GM10248 (cell line): ENCODE results near the gene NSMF.

ENCODE experiments used
- CTCF ChIA-PET: fragments of 300-600 bp; sonication (Branson Sonifier 250); formaldehyde crosslinking; extraction: SDS; loops from one replicate; lab custom pipeline; 2021; ENCODE audit warnings: antibody characterized with exemption; lab: Yijun Ruan, JAX
- POLR2A ChIA-PET: fragments of 350-650 bp; sonication (Branson Sonifier 250); formaldehyde crosslinking; extraction: SDS; loops from one replicate; lab custom pipeline; 2020; ENCODE audit warnings: antibody characterized with exemption; lab: Yijun Ruan, JAX
- DNase-seq: peaks from one replicate; pipeline ENCODE4 v3.0.0; 2012; ENCODE audit errors: extremely low spot score
- CTCF ChIP-seq: IDR thresholded peaks from 2 replicates; pipeline ENCODE4 v1.5.1; 2012; ENCODE audit warnings: mild to moderate bottlenecking, low read depth; ENCODE audit errors: extremely low read depth, missing control alignments, control extremely low read depth

The NSMF gene

GRCh38 chr9:137403269-137403668 is 55.9 kb downstream of the NSMF start:
- POLR2A ChIA-PET, result no interaction called here
- CTCF ChIA-PET, result no interaction called here

GRCh38 chr9:137402746-137403145 is 56.4 kb downstream of the NSMF start:
- ChIA-PET POLR2A (no interaction called here), CTCF (no interaction called here)
- no peak for TF ChIP-seq CTCF
- DNase-seq, result no peak

More at GRCh38 chr9:137403269-137403668, 55.9 kb downstream of the NSMF start:
- TF ChIP-seq CTCF, result no peak
- DNase-seq, result no peak

DNA sequence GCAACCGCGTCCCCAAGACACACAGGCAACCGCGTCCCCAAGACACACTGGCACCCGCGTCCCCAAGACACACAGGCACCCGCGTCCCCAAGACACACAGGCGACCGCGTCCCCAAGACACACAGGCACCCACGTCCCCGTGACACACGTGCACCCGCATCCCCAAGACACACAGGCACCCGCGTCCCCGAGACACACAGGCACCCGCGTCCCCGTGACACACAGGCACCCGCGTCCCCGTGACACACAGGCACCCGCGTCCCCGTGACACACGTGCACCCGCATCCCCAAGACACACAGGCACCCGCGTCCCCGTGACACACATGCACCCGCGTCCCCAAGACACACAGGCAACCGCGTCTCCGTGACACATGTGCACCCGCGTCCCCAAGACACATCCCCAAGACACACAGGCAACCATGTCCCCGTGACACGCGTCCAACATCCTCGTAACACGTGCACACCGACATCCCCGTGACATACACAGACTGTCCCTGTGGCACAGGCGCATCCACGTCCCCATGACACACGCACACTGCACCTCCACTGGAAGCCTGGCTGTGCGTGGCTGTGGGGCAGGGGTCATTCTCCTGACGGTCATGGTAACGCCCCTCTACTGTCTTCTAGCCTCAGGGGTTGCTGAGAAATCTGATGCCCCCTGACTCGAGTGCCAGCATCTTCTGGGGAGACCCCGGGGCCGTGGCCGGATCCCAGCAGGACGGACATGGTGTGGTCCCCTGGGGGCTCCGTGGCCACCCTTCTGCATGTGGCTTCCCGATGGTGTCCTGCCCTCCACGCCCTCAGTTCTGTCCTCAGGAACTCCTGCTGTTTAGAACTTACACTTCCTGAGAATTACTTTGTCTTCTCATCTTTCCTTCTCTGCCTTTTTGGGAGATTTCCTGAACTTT is 60.3 kb downstream of the NSMF start:
- ChIA-PET POLR2A (no interaction called here), CTCF (no interaction called here)
- DNase-seq, result no peak
- no peak for TF ChIP-seq CTCF

DNA sequence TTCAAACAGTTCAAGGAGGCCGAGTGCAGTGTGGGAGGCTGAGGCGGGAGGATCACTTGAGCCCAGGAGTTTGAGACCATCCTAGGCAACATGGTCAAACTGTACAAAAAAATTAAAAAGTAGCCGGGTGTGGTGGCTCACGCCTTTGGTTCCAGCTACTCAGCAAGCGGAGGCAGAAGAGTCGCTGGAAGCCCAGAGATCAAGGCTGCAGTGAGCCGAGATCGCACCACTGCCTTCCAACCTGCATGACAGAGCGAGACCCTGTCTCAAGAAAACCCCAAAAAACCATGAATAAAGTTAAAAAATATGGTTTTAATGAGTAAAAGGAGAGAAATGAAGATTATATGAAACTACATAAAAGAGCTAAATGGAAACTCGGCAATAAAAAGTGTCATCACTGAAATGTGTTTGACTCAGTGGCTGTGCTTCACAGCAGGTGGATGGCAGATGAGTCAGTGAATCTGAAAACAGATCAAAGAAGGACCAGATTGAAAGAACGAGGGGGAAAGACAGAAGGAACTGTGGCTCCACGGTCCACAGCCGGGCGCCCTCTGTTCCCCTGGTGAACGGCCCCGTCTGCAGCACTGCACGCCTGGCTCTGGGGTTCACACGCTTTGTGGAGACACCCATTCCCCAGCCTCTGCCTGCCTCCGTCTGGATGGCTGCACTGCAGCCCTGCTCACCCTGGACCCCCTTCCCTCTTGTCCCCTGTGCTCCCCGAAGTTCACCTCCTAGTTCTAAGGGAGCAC is 61.3 kb downstream of the NSMF start:
- DNase-seq, result no peak
- ChIA-PET CTCF (no interaction called here), POLR2A (no interaction called here)
- TF ChIP-seq CTCF, result no peak
